HepG2 (cell line): ENCODE results near the gene SLC25A48. TPM values are rescaled to one million over a fixed set of nuclear protein-coding genes. Genes with fewer than 3 reads are reported as not detected.

Source experiments
- ATAC-seq: fragments of 200-7000 bp; cut with Tn5 transposase; 3 replicates; pipeline ENCODE4 v1.9.1; 2020; ENCODE audit warnings: mild to moderate bottlenecking, moderate library complexity
- BruUV-seq: library from RNA; stranded (reverse); fragments of 400-500 nt; replicated peaks from 2 replicates; lab custom pipeline; 2021; lab: Mats Ljungman, UMichigan
- CTCF ChIA-PET: fragments of 300-600 bp; formaldehyde crosslinking; extraction: SDS; loops from one replicate; lab custom pipeline; 2021; ENCODE audit warnings: low total read pairs, inconsistent platforms, low intra/inter-chr PET ratio; lab: Yijun Ruan, JAX
- POLR2A ChIA-PET: fragments of 350-600 bp; sonication (Branson Sonifier 250); formaldehyde crosslinking; loops from one replicate; lab custom pipeline; 2020; ENCODE audit warnings: antibody characterized with exemption, inconsistent platforms; lab: Yijun Ruan, JAX
- DNase-seq: peaks from one replicate; pipeline ENCODE4 v3.0.0-alpha.2; 2015; ENCODE audit warnings: low spot score
- FAIRE-seq: peaks from 3 replicates; lab custom pipeline; 2011; peaks lifted over from hg19 to GRCh38; lab: Jason Lieb, UNC
- H2AFZ ChIP-seq: one replicate; pipeline ENCODE4 v1.6.1; 2011; ENCODE audit warnings: low read length, inconsistent platforms
- H3K27ac ChIP-seq: fragments of 300-600 bp; 3 replicates; pipeline ENCODE4 v1.8.0; 2011; ENCODE audit warnings: mixed run types, mild to moderate bottlenecking, mixed read lengths, low read length, inconsistent platforms; ENCODE audit not compliant: insufficient read depth; ENCODE audit errors: extremely low read length
- H3K27me3 ChIP-seq, 2 experiments: fragments of 200-600 bp in 1 of 2; 2 replicates in 1 of 2; 3 replicates in 1 of 2; pipeline versions ENCODE4 v1.6.0 to v1.8.0; 2011; ENCODE audit warnings: low read length in 2 of 2, mild to moderate bottlenecking in 2 of 2, moderate library complexity in 2 of 2, inconsistent platforms in 1 of 2; ENCODE audit not compliant: insufficient read depth in 2 of 2, control insufficient read depth in 1 of 2
- H3K36me3 ChIP-seq, 2 experiments: fragments of 200-600 bp in 1 of 2; replicated peaks in 1 of 2; 2 replicates in 1 of 2; 3 replicates in 1 of 2; pipeline versions ENCODE4 v1.5.1 to v1.8.0; 2011; ENCODE audit warnings: low read length in 2 of 2, inconsistent platforms in 1 of 2; ENCODE audit not compliant: insufficient read depth in 2 of 2, control insufficient read depth in 1 of 2
- H3K4me1 ChIP-seq: 2 replicates; pipeline ENCODE4 v1.5.1; 2012; ENCODE audit warnings: low read length, inconsistent platforms; ENCODE audit not compliant: insufficient read depth
- H3K4me2 ChIP-seq: 2 replicates; pipeline ENCODE4 v1.6.0; 2011; ENCODE audit warnings: low read depth, low read length, inconsistent platforms
- H3K4me3 ChIP-seq, 3 experiments: fragments of 200-600 bp in 1 of 3; sonication (generic), shearing (Covaris generic) in 1 of 3; replicated peaks in 1 of 3; 2 replicates each; pipeline ENCODE4 v1.5.1; 2011 to 2016; ENCODE audit warnings: low read length in 3 of 3, inconsistent platforms in 2 of 3, low read depth in 2 of 3, mild to moderate bottlenecking in 2 of 3, control low read depth in 1 of 3, mixed read lengths in 1 of 3; ENCODE audit not compliant: insufficient read depth in 1 of 3
- H3K79me2 ChIP-seq: one replicate; pipeline ENCODE4 v1.6.1; 2011; ENCODE audit warnings: low read length, inconsistent platforms; ENCODE audit not compliant: insufficient read depth
- H3K9ac ChIP-seq: 2 replicates; pipeline ENCODE4 v1.6.0; 2011; ENCODE audit warnings: mild to moderate bottlenecking, low read depth, low read length, inconsistent platforms; ENCODE audit not compliant: insufficient read depth
- H3K9me3 ChIP-seq: 2 replicates; pipeline ENCODE4 v1.5.1; 2012; ENCODE audit warnings: mild to moderate bottlenecking, low read length
- H4K20me1 ChIP-seq: 2 replicates; pipeline ENCODE4 v1.6.0; 2011; ENCODE audit warnings: inconsistent platforms, mild to moderate bottlenecking, low read length, moderate library complexity; ENCODE audit not compliant: insufficient read depth
- GFI1 ChIP-seq: sonication (generic); formaldehyde crosslinking; IDR thresholded peaks from 2 replicates; pipeline ENCODE4 v1.5.0; 2020; ENCODE audit warnings: missing genetic modification reagents, mild to moderate bottlenecking, borderline replicate concordance
- MAFF ChIP-seq: IDR thresholded peaks from 2 replicates; pipeline ENCODE4 v1.6.1; 2011; ENCODE audit warnings: low read depth, low read length, improper control_type of control experiment
- MAFK ChIP-seq, 2 experiments: IDR thresholded peaks in 1 of 2; conservative IDR thresholded peaks in 1 of 2; 2 replicates each; pipeline ENCODE4 v1.6.1; 2011; ENCODE audit warnings: improper control_type of control experiment in 2 of 2, low read length in 2 of 2
- NKX3-1 ChIP-seq: sonication (generic); formaldehyde crosslinking; IDR thresholded peaks from 2 replicates; pipeline ENCODE4 v1.5.0; 2020; ENCODE audit warnings: missing genetic modification reagents
- RFX1 ChIP-seq: fragments of 450-650 bp; IDR thresholded peaks from 2 replicates; pipeline ENCODE4 v1.6.1; 2017
- ZIK1 ChIP-seq: sonication (generic); formaldehyde crosslinking; IDR thresholded peaks from 2 replicates; pipeline ENCODE4 v1.5.0; 2020; ENCODE audit warnings: mild to moderate bottlenecking, low read depth, missing genetic modification reagents, borderline replicate concordance
- ZNF564 ChIP-seq: sonication (generic); formaldehyde crosslinking; IDR thresholded peaks from 2 replicates; pipeline ENCODE4 v1.8.1; 2023; ENCODE audit warnings: mild to moderate bottlenecking, missing genetic modification reagents
- ZNF609 ChIP-seq: sonication (generic); formaldehyde crosslinking; IDR thresholded peaks from 2 replicates; pipeline ENCODE4 v1.4.0; 2020; ENCODE audit warnings: mild to moderate bottlenecking, missing genetic modification reagents, borderline replicate concordance
- WGBS: methylation state at CpG from one replicate; pipeline ENCODE4 v1.1.6; 2017; ENCODE audit warnings: low lambda C conversion rate; 5-methylcytosine and 5-hydroxymethylcytosine counted together
- in situ Hi-C: cut with HindIII; loops from 2 replicates; pipeline ENCODE4 v1.10.0; 2017; ENCODE audit warnings: low pct_unique_long_range_greater_than_20kb; ENCODE audit not compliant: extremely low pct_ligation_motif_present
- intact Hi-C: fragments of 100-400 bp; cut with micrococcal nuclease; formaldehyde crosslinking; loops from one replicate; pipeline ENCODE4 v1.10.0; 2022; ENCODE audit not compliant: unreplicated experiment
- microRNA-seq: library from miRNA; unstranded; fragments of <30 nt; microRNA quantifications from one replicate; pipeline ENCODE4, GENCODE V29; 2020
- polyA plus RNA-seq, 8 experiments: library from polyadenylated mRNA; depleted of rRNA in 3 of 8; stranded (reverse) in 7 of 8; unstranded in 1 of 8; fragments of >200 nt; fragmentation: Illumina TruSeq in 4 of 8; extraction: Trizol in 4 of 8; gene quantifications; 2 replicates each; pipeline versions ENCODE4 v1.2.1 to v1.2.3, GENCODE V29; 2011 to 2016; ENCODE audit warnings: low read depth in 4 of 8, missing spikeins in 1 of 8, mixed read lengths in 1 of 8; ENCODE audit not compliant: insufficient read depth in 1 of 8
- small RNA-seq, 3 experiments: library from RNA; depleted of rRNA; stranded (forward); fragments of <200 nt; gene quantifications; one replicate each; pipeline ENCODE3, GENCODE V24; 2012; ENCODE audit warnings: low read depth in 2 of 3, low replicate concordance in 1 of 3; ENCODE audit not compliant: insufficient read length in 3 of 3, insufficient read depth in 2 of 3
- total RNA-seq, 5 experiments: library from RNA; depleted of rRNA; stranded (reverse); fragments of >200 nt; fragmentation: Illumina TruSeq; extraction: Trizol; gene quantifications; 2 replicates each; pipeline ENCODE4 v1.2.3, GENCODE V29; 2016; ENCODE audit warnings: low read depth in 1 of 5

Gene SLC25A48
- total and polyA plus RNA-seq, 2 of the 13 experiments (the other 11 are each of a cell fraction or from before 2014, with no cell fraction given): 0.17 to 4.5 TPM

GRCh38 chr5:135937245-135937911 lies 102.9 kb downstream of the SLC25A48 start:
- CTCF ChIA-PET: no interaction called here
- no peak overlapping the region for H2AFZ ChIP-seq
- no peaks in the 10 kb centered on the region for H4K20me1 ChIP-seq
- H3K4me1 ChIP-seq: peaks cover 5% of the 10 kb centered on the region
- H3K27me3 ChIP-seq: no peaks in the 10 kb centered on the region
- H3K4me2 ChIP-seq: no peak overlapping the region
- TF ChIP-seq MAFF (peak; percentile 99), MAFK (conservative IDR thresholded peaks at IDR 0.05 in 1 of 2, IDR thresholded peaks at IDR 0.05 in 1 of 2; ENCODE audit: low read length in 2 of 2) (peak; percentile 98 to 99), NKX3-1 (CRISPR knock-in tag) (no peak), ZNF564 (no peak), ZIK1 (CRISPR knock-in tag) (no peak), GFI1 (CRISPR knock-in tag) (no peak), ZNF609 (CRISPR knock-in tag) (no peak), RFX1 (peak; percentile 19; the same call in 1 of the 2 replicates)
- H3K27ac ChIP-seq: no peak overlapping the region
- DNase-seq: no peak
- no peaks in the 10 kb centered on the region for H3K9me3 ChIP-seq
- peaks cover 6 to 27% of the 10 kb centered on the region in 2 experiments; a peak in 3 of 5 replicates for H3K36me3 ChIP-seq
- ATAC-seq: no peak
- no peak overlapping the region for H3K9ac ChIP-seq
- POLR2A ChIA-PET: no interaction called here
- no TSS peak for BruUV-seq
- WGBS: 94% methylated on average over 5 of the region's 5 CpGs
- no peak overlapping the region for H3K4me3 ChIP-seq
- peaks cover 3% of the 10 kb centered on the region for H3K79me2 ChIP-seq
- intact Hi-C loops (no loop called here), in situ Hi-C loops (no loop called here)
- no peak for FAIRE-seq

Small RNAs within 50 kb of the gene (microRNA-seq; reads per million reads assigned to microRNA genes)
- gene MIR5692C1: not detected

Small RNAs within 50 kb of the gene (small RNA-seq; reads per million reads assigned to genes)
- 0 reads per million in 3 experiments for gene MIR5692C1

Other genes starting within 250 kb of the SLC25A48 start
- not detected in 2 replicates for gene IL9, start 61.2 kb downstream of the SLC25A48 start, total RNA-seq (2016; rRNA removed; fragmentation: Illumina TruSeq; extraction: Trizol)
- gene IL9, start 61.2 kb downstream of the SLC25A48 start, polyA plus RNA-seq (2011; rRNA removed): not detected in 2 replicates
- not detected in 2 replicates for gene LECT2, start 120.3 kb downstream of the SLC25A48 start, total RNA-seq (2016; rRNA removed; fragmentation: Illumina TruSeq; extraction: Trizol)
- gene LECT2, start 120.3 kb downstream of the SLC25A48 start, polyA plus RNA-seq (2011; rRNA removed): not detected in 2 replicates
- 138 and 275 TPM in 2 replicates for gene TGFBI, start 194.3 kb downstream of the SLC25A48 start, total RNA-seq (2016; rRNA removed; fragmentation: Illumina TruSeq; extraction: Trizol)
- gene TGFBI, start 194.3 kb downstream of the SLC25A48 start, polyA plus RNA-seq (2011; rRNA removed): 441 and 457 TPM in 2 replicates